Suprapubic skin (tissue), 3 donors: ENCODE measurements around the gene LAYN.

Experiments
- POLR2AphosphoS5 ChIP-seq, 3 donors: sonication (generic); formaldehyde crosslinking; IDR thresholded peaks; one replicate each; pipeline ENCODE4 v1.6.1; 2017; ENCODE audit warnings: antibody characterized with exemption in 3 of 3
- TF ChIP-seq, protein P1 (sequence below), 2 donors: fragments of 200-600 bp in 1 of 2; fragments of 450-650 bp in 1 of 2; sonication (generic) in 1 of 2; IDR thresholded peaks; one replicate each; pipeline ENCODE4 v1.5.1; 2016 to 2019; ENCODE audit warnings: antibody characterized with exemption in 2 of 2, mild to moderate bottlenecking in 1 of 2, moderate library complexity in 1 of 2

- TF ChIP-seq, protein P1, sequence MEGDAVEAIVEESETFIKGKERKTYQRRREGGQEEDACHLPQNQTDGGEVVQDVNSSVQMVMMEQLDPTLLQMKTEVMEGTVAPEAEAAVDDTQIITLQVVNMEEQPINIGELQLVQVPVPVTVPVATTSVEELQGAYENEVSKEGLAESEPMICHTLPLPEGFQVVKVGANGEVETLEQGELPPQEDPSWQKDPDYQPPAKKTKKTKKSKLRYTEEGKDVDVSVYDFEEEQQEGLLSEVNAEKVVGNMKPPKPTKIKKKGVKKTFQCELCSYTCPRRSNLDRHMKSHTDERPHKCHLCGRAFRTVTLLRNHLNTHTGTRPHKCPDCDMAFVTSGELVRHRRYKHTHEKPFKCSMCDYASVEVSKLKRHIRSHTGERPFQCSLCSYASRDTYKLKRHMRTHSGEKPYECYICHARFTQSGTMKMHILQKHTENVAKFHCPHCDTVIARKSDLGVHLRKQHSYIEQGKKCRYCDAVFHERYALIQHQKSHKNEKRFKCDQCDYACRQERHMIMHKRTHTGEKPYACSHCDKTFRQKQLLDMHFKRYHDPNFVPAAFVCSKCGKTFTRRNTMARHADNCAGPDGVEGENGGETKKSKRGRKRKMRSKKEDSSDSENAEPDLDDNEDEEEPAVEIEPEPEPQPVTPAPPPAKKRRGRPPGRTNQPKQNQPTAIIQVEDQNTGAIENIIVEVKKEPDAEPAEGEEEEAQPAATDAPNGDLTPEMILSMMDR (IDR thresholded peaks at IDR 0.05), result no peak
- no peak for TF ChIP-seq POLR2AphosphoS5 (IDR thresholded peaks at IDR 0.05)
These were observed 21.3 kb downstream of the LAYN start for GRCh38 chr11:111561791-111562325.
